ENCODE results near the gene UBE2F.

UBE2F gene

GRCh38 chr2:237971661-237972060 lies 4.8 kb downstream of the UBE2F start:
- TF ChIP-seq CSRNP3 (CRISPR knock-in tag; IDR thresholded peaks at IDR 0.05): no peak
- no peak for TF ChIP-seq GLIS3 (CRISPR knock-in tag; IDR thresholded peaks at IDR 0.05)
- TF ChIP-seq, protein P1, sequence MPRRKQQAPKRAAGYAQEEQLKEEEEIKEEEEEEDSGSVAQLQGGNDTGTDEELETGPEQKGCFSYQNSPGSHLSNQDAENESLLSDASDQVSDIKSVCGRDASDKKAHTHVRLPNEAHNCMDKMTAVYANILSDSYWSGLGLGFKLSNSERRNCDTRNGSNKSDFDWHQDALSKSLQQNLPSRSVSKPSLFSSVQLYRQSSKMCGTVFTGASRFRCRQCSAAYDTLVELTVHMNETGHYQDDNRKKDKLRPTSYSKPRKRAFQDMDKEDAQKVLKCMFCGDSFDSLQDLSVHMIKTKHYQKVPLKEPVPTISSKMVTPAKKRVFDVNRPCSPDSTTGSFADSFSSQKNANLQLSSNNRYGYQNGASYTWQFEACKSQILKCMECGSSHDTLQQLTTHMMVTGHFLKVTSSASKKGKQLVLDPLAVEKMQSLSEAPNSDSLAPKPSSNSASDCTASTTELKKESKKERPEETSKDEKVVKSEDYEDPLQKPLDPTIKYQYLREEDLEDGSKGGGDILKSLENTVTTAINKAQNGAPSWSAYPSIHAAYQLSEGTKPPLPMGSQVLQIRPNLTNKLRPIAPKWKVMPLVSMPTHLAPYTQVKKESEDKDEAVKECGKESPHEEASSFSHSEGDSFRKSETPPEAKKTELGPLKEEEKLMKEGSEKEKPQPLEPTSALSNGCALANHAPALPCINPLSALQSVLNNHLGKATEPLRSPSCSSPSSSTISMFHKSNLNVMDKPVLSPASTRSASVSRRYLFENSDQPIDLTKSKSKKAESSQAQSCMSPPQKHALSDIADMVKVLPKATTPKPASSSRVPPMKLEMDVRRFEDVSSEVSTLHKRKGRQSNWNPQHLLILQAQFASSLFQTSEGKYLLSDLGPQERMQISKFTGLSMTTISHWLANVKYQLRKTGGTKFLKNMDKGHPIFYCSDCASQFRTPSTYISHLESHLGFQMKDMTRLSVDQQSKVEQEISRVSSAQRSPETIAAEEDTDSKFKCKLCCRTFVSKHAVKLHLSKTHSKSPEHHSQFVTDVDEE (CRISPR knock-in tag; IDR thresholded peaks at IDR 0.05): no peak
- no peak for TF ChIP-seq CSDC2 (CRISPR knock-in tag; IDR thresholded peaks at IDR 0.05)
- TF ChIP-seq RARB (CRISPR knock-in tag; IDR thresholded peaks at IDR 0.05): no peak
- TF ChIP-seq OSR1 (CRISPR knock-in tag; IDR thresholded peaks at IDR 0.05): no peak
- no peak for TF ChIP-seq ISL1 (CRISPR knock-in tag; IDR thresholded peaks at IDR 0.05)
- TF ChIP-seq ZNF70 (CRISPR knock-in tag; IDR thresholded peaks at IDR 0.05): no peak
- TF ChIP-seq, protein P2, sequence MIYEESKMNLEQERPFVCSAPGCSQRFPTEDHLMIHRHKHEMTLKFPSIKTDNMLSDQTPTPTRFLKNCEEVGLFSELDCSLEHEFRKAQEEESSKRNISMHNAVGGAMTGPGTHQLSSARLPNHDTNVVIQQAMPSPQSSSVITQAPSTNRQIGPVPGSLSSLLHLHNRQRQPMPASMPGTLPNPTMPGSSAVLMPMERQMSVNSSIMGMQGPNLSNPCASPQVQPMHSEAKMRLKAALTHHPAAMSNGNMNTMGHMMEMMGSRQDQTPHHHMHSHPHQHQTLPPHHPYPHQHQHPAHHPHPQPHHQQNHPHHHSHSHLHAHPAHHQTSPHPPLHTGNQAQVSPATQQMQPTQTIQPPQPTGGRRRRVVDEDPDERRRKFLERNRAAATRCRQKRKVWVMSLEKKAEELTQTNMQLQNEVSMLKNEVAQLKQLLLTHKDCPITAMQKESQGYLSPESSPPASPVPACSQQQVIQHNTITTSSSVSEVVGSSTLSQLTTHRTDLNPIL (CRISPR knock-in tag; IDR thresholded peaks at IDR 0.05; ENCODE audit: low read depth): no peak
- ATAC-seq: no peak

DNA sequence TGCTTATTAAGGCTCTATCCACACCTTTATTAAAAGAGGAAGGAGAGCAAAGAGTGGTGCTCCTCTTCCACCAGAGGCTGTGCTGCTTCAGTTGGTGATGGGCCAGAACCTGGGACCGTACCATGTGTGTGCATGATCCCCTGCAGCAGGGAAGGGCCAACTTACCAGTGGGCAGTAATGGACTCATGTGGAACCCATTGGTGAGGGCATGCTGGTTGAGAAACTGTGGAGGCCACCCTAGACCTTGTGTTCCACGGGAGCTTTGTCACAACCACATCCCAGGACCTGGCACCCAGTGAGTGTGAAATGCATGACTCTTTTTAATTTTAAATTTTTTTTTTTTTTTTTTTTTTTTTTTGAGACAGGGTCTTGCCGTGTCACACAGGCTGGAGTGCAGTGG lies 5.4 kb downstream of the UBE2F start:
- ATAC-seq: no peak
- TF ChIP-seq PATZ1 (CRISPR knock-in tag; IDR thresholded peaks at IDR 0.05; ENCODE audit: borderline replicate concordance) (no peak), BACH2 (CRISPR knock-in tag; IDR thresholded peaks at IDR 0.05; ENCODE audit: borderline replicate concordance) (no peak), ZFP3 (CRISPR knock-in tag; IDR thresholded peaks at IDR 0.05) (no peak), TCF4 (CRISPR knock-in tag; IDR thresholded peaks at IDR 0.05; ENCODE audit: borderline replicate concordance) (no peak), ZNF70 (CRISPR knock-in tag; IDR thresholded peaks at IDR 0.05) (no peak), PPARA (CRISPR knock-in tag; IDR thresholded peaks at IDR 0.05; ENCODE audit: borderline replicate concordance) (no peak), CSRNP3 (CRISPR knock-in tag; IDR thresholded peaks at IDR 0.05) (no peak)
- TF ChIP-seq, protein P1 (CRISPR knock-in tag; IDR thresholded peaks at IDR 0.05): no peak
- TF ChIP-seq, protein P2 (CRISPR knock-in tag; IDR thresholded peaks at IDR 0.05; ENCODE audit: low read depth): no peak

DNA sequence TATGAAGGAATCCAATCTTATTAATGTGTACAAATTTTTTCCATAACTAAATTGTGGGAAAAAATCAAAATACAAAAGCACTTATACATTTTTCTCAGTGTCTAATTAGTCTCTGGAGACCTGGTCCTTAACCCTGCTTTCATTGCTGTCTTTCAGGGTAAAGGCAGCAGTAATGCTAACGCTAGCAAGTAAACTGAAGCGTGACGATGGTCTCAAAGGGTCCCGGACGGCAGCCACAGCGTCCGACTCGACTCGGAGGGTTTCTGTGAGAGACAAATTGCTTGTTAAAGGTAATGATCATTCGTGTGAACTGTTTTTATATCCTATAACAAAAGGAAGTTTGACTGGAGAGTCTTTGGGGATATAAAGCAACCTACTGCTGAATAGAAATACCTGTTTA lies 6.1 kb downstream of the UBE2F start:
- ATAC-seq: no peak
- TF ChIP-seq ARNTL (CRISPR knock-in tag; IDR thresholded peaks at IDR 0.05; ENCODE audit: borderline replicate concordance, low read depth) (no peak), GLIS3 (CRISPR knock-in tag; IDR thresholded peaks at IDR 0.05) (no peak), BACH2 (CRISPR knock-in tag; IDR thresholded peaks at IDR 0.05; ENCODE audit: borderline replicate concordance) (no peak), ZFP30 (CRISPR knock-in tag; IDR thresholded peaks at IDR 0.05) (no peak), TCF4 (CRISPR knock-in tag; IDR thresholded peaks at IDR 0.05; ENCODE audit: borderline replicate concordance) (no peak), POU6F1 (CRISPR knock-in tag; IDR thresholded peaks at IDR 0.05; ENCODE audit: borderline replicate concordance, low read depth) (no peak), ZNF70 (CRISPR knock-in tag; IDR thresholded peaks at IDR 0.05) (no peak), SNAI2 (CRISPR knock-in tag; IDR thresholded peaks at IDR 0.05) (no peak), PPARA (CRISPR knock-in tag; IDR thresholded peaks at IDR 0.05; ENCODE audit: borderline replicate concordance) (no peak)
- TF ChIP-seq, protein P2 (CRISPR knock-in tag; IDR thresholded peaks at IDR 0.05; ENCODE audit: low read depth): no peak
